ENCODE measurements around the gene MCL1. TPM values are rescaled to one million over a fixed set of nuclear protein-coding genes. Genes with fewer than 3 reads are reported as not detected.
"Not testable (repeated sequence)": the region's sequence is repeated elsewhere in the genome, so short reads cannot be mapped to it uniquely, and the experiment has no call there.

Gene MCL1
- total RNA-seq, 1 donor from 2014 or later = 268 TPM

DNA sequence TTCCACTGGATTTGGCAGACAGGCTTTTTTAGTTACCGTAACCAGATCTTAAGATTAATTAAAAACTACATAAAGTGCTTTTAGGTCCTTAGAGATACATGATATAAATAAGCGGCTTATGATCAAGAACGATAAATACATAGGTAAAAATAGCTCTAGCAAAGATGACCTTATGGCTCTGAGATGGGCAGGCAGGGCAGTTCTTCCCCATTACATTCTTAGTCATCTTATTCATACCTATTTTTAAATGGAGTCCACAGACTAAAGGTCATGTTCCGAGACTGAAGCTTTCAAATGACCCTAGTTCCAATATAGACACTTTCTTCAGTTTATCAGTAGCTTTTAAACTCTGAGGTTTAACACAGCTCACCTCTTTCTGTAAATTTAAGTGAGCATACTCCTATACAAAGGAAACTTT, 4.3 kb downstream of the MCL1 start:
- Mint-ChIP-seq H3K36me3 (peaks cover 39% of the 10 kb centered on the region), H3K9me3 (no peaks in the 10 kb centered on the region), H3K4me3 (peak overlapping the region; percentile 98), H3K4me1 (peaks cover 41% of the 10 kb centered on the region), H3K27me3 (ENCODE audit: low read depth) (no peaks in the 10 kb centered on the region), H3K27ac (peak overlapping the region; percentile 39)
- TF ChIP-seq, protein P1, sequence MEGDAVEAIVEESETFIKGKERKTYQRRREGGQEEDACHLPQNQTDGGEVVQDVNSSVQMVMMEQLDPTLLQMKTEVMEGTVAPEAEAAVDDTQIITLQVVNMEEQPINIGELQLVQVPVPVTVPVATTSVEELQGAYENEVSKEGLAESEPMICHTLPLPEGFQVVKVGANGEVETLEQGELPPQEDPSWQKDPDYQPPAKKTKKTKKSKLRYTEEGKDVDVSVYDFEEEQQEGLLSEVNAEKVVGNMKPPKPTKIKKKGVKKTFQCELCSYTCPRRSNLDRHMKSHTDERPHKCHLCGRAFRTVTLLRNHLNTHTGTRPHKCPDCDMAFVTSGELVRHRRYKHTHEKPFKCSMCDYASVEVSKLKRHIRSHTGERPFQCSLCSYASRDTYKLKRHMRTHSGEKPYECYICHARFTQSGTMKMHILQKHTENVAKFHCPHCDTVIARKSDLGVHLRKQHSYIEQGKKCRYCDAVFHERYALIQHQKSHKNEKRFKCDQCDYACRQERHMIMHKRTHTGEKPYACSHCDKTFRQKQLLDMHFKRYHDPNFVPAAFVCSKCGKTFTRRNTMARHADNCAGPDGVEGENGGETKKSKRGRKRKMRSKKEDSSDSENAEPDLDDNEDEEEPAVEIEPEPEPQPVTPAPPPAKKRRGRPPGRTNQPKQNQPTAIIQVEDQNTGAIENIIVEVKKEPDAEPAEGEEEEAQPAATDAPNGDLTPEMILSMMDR (IDR thresholded peaks at IDR 0.05; ENCODE audit: unreplicated experiment) = no peak
- no peak for DNase-seq (ENCODE audit: low spot score in 2 of 2, unreplicated experiment in 2 of 2)

DNA sequence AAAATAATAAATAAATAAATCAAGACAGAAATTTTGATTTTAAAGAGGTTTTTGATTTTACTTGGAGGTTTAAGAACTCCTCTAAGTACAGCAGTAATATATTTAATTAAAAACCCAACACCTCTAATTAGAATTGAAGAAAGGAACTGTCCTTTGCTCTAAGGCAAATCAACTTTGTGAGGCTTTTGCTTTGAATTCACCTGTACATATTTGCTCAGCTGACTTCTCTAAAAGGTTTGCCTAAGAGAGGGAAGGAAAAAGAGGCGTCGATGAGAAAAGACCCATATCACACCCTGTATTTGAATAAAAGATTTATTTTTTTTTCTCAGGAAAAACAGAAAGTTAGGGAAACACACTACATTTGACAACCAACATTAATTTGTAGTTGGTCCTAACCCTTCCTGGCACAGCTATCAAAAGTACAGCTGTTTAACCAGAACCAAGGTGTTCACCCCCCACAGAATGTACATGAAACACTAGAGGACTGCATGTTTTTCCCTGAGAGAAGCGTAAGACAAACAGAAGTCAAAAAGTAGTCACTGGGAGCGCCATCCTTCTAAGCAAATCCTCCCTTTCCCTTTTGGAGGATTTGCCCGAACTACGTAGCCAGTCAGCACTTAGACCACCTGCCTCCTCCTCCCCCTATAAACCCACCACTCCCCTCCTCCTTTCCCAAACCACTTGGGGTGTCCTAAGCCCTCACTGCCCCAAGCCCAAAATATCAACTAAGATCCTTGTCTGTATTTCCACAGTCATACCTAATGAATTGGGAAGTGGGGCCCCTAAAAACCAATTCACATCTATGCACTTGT, 4.9 kb downstream of the MCL1 start:
- peak overlapping the region; percentile 39 for H3K27ac Mint-ChIP-seq
- H3K27me3 Mint-ChIP-seq (ENCODE audit: low read depth) = no peaks in the 10 kb centered on the region
- H3K36me3 Mint-ChIP-seq = peaks cover 39% of the 10 kb centered on the region
- H3K4me3 Mint-ChIP-seq = peak overlapping the region; percentile 98
- H3K4me1 Mint-ChIP-seq = peaks cover 45% of the 10 kb centered on the region
- H3K9me3 Mint-ChIP-seq = no peaks in the 10 kb centered on the region
- DNase-seq (ENCODE audit: low spot score in 2 of 2, unreplicated experiment in 2 of 2) = no peak
- TF ChIP-seq, protein P1 (IDR thresholded peaks at IDR 0.05; ENCODE audit: unreplicated experiment) = no peak

DNA sequence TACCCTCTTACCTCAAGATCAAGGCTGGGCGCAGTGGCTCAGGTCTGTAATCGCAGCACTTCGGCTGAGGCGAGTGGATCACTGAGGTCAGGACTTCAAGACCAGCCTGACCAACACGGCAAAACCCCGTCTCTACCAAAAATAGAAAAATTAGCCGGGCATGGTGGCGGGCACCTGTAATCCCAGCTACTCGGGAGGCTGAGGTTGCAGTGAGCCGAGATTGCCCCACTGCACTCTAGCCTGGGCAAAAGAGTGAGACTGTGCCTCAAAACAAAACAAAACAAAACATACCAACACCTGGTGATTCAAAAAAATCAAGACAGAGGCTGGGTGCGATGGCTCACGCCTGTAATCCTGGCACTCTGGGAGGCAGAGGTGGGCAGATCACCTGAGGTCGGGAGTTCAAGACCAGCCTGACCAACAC, 5.8 kb downstream of the MCL1 start:
- peaks cover 51% of the 10 kb centered on the region for H3K4me1 Mint-ChIP-seq
- not testable (repeated sequence) for DNase-seq (ENCODE audit: low spot score in 2 of 2, unreplicated experiment in 2 of 2); H3K4me3 Mint-ChIP-seq; H3K9me3 Mint-ChIP-seq; H3K27me3 Mint-ChIP-seq (ENCODE audit: low read depth)
- H3K27ac Mint-ChIP-seq = peak overlapping the region; percentile 21
- H3K36me3 Mint-ChIP-seq = peaks cover 39% of the 10 kb centered on the region

DNA sequence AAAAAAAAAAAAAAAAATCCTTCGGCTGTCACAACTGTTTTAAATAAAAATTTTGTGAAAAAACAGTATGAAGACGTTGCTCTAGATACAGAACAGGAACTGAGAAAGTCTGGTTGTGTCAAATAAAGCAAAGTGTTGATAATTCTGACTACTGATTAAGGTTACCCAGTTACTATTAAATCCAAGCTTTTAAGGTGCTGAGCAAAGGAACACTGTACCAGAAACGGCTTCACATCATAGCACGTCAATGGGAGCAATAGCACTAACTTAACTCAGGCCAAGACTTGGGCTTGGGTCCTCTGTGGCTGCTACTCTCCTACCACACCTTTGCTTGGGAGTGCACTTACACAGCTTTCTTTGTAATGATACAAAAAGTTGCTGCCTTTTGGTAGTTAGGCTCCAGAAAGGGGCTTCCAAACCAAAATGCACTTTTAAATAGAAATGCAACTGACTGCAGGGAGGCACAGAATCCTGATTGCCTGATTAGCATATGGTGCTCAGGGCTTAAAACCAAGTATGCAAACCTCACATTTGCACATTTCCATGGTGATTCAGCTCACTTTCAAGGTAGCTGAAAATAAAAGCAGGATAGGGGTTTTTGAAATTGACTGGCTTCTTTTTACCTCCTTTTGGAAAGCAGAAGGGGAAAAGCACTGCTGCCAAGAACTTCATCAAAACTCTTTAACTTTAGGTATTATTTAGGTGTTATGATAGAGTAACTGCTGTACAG, 6.3 kb downstream of the MCL1 start:
- no peaks in the 10 kb centered on the region for H3K27me3 Mint-ChIP-seq (ENCODE audit: low read depth)
- TF ChIP-seq, protein P1 (IDR thresholded peaks at IDR 0.05; ENCODE audit: unreplicated experiment) = no peak
- H3K9me3 Mint-ChIP-seq = no peaks in the 10 kb centered on the region
- no peak overlapping the region for H3K4me3 Mint-ChIP-seq
- H3K36me3 Mint-ChIP-seq = peaks cover 37% of the 10 kb centered on the region
- no peak for DNase-seq (ENCODE audit: low spot score in 2 of 2, unreplicated experiment in 2 of 2)
- peak overlapping the region; percentile 53 for H3K27ac Mint-ChIP-seq
- peaks cover 57% of the 10 kb centered on the region for H3K4me1 Mint-ChIP-seq

DNA sequence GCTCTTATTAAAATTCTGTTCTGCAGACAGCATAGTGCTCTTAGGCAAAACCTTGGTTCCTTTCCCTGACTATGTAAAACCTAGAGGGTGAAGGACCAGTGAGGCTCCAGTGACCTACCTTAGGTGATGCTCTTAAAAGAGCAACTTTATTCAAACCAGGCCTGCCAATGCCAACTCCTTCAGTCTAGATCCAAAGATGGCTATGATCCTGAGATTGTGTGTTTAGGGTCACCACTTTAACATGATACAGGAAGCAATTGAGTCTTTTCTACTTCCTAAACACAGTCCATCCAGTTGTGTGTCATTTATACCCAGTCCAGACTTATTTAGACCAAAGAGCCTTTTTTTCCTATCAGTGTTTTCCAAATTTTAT, 10.8 kb downstream of the MCL1 start:
- peak overlapping the region; percentile 100 for H3K27ac Mint-ChIP-seq
- peaks cover 52% of the 10 kb centered on the region for H3K4me1 Mint-ChIP-seq
- TF ChIP-seq, protein P1 (IDR thresholded peaks at IDR 0.05; ENCODE audit: unreplicated experiment) = no peak
- H3K27me3 Mint-ChIP-seq (ENCODE audit: low read depth) = no peaks in the 10 kb centered on the region
- no peak for DNase-seq (ENCODE audit: low spot score in 2 of 2, unreplicated experiment in 2 of 2)
- H3K9me3 Mint-ChIP-seq = no peaks in the 10 kb centered on the region
- peaks cover 12% of the 10 kb centered on the region for H3K36me3 Mint-ChIP-seq
- peak overlapping the region; percentile 52 for H3K4me3 Mint-ChIP-seq

Measured in mesothelial cell of epicardium (in vitro differentiated cells).